Bronchial epithelial cell (primary cell): ENCODE data around the gene NANS. TPM values are rescaled to one million over a fixed set of nuclear protein-coding genes. Genes with fewer than 3 reads are reported as not detected.

Experiments used
- DNase-seq: peaks from one replicate; pipeline ENCODE4 v3.0.0-alpha.2; 2010; ENCODE audit warnings: low read depth
- FAIRE-seq: peaks from 2 replicates; lab custom pipeline; 2011; peaks lifted over from hg19 to GRCh38; lab: Jason Lieb, UNC
- H3K27me3 ChIP-seq: 2 replicates; pipeline ENCODE4 v1.5.1; 2011; ENCODE audit warnings: low read length; ENCODE audit not compliant: control insufficient read depth, insufficient read depth
- H3K36me3 ChIP-seq: 2 replicates; pipeline ENCODE4 v1.5.1; 2011; ENCODE audit warnings: low read length; ENCODE audit not compliant: control insufficient read depth, insufficient read depth
- H3K4me3 ChIP-seq: 2 replicates; pipeline ENCODE4 v1.5.1; 2011; ENCODE audit warnings: mild to moderate bottlenecking, low read depth, low read length, control low read depth
- total RNA-seq: library from RNA; depleted of rRNA; stranded (reverse); fragments of >200 nt; gene quantifications from 2 replicates; pipeline ENCODE4 v1.2.1, GENCODE V29; 2014
- TF ChIP-seq, protein P1 (sequence below): IDR thresholded peaks from 2 replicates; pipeline ENCODE4 v1.5.1; 2011; ENCODE audit warnings: mild to moderate bottlenecking, moderate library complexity, low read length, control low read depth, inconsistent platforms; ENCODE audit not compliant: insufficient read depth, severe bottlenecking

NANS gene
- total RNA-seq, 1 donor from 2014 or later, result 118 TPM

DNA sequence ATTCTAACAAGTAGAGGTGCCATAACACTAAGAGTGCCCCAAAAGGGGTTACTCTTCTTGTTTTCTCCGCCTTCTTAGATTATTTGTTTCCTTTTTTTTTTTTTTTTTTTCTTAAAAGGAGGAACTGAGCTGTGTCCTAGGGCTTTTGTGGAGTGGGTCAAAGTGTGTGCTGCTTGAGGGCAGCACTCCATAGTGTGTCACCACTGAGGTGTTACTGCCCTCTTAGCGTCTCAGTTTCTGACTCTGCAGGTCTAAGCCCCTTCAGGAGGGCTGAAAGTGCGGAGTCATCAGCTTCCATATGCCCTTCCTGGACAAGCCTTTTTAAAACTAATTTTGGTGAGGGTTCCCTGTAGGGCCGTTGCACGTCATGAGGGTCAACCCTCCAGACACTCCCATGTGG, 12.6 kb upstream of the NANS start:
- H3K27me3 ChIP-seq, result no peaks in the 10 kb centered on the region
- no peak for DNase-seq
- no peak for FAIRE-seq
- no peaks in the 10 kb centered on the region for H3K36me3 ChIP-seq
- H3K4me3 ChIP-seq, result no peak overlapping the region
- TF ChIP-seq, protein P1, sequence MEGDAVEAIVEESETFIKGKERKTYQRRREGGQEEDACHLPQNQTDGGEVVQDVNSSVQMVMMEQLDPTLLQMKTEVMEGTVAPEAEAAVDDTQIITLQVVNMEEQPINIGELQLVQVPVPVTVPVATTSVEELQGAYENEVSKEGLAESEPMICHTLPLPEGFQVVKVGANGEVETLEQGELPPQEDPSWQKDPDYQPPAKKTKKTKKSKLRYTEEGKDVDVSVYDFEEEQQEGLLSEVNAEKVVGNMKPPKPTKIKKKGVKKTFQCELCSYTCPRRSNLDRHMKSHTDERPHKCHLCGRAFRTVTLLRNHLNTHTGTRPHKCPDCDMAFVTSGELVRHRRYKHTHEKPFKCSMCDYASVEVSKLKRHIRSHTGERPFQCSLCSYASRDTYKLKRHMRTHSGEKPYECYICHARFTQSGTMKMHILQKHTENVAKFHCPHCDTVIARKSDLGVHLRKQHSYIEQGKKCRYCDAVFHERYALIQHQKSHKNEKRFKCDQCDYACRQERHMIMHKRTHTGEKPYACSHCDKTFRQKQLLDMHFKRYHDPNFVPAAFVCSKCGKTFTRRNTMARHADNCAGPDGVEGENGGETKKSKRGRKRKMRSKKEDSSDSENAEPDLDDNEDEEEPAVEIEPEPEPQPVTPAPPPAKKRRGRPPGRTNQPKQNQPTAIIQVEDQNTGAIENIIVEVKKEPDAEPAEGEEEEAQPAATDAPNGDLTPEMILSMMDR, result no peak

GRCh38 chr9:98045234-98046179, 11.0 kb upstream of the NANS start:
- H3K36me3 ChIP-seq, result no peaks in the 10 kb centered on the region
- TF ChIP-seq, protein P1, result no peak
- FAIRE-seq (no peak), DNase-seq (no peak)
- no peak overlapping the region for H3K4me3 ChIP-seq
- no peaks in the 10 kb centered on the region for H3K27me3 ChIP-seq

- no peak overlapping the region for H3K4me3 ChIP-seq
- no peak for DNase-seq
- H3K36me3 ChIP-seq, result no peaks in the 10 kb centered on the region
- TF ChIP-seq, protein P1, result no peak
- H3K27me3 ChIP-seq, result no peaks in the 10 kb centered on the region
- FAIRE-seq, result no peak
Measured at GRCh38 chr9:98046180-98046543, 10.4 kb upstream of the NANS start.

- DNase-seq (no peak), FAIRE-seq (no peak)
- H3K36me3 ChIP-seq, result no peaks in the 10 kb centered on the region
- H3K4me3 ChIP-seq, result no peak overlapping the region
- TF ChIP-seq, protein P1, result no peak
- H3K27me3 ChIP-seq, result no peaks in the 10 kb centered on the region
Measured at GRCh38 chr9:98047002-98047401, 9.5 kb upstream of the NANS start.

- H3K4me3 ChIP-seq, result no peak overlapping the region
Measured at GRCh38 chr9:98049288-98050072, 7.1 kb upstream of the NANS start.

More at GRCh38 chr9:98049288-98050072, 7.1 kb upstream of the NANS start:
- FAIRE-seq (no peak), DNase-seq (no peak)
- TF ChIP-seq, protein P1, result no peak
- no peaks in the 10 kb centered on the region for H3K36me3 ChIP-seq
- H3K27me3 ChIP-seq, result no peaks in the 10 kb centered on the region
